SHP77 (cell line): ENCODE data around the gene PPP2R5A.
"Not testable (repeated sequence)": the region's sequence is repeated elsewhere in the genome, so short reads cannot be mapped to it uniquely, and the experiment has no call there.

Experiments
- DNase-seq, 2 experiments: peaks; one replicate each; lab custom pipeline; 2025; lab: John Stamatoyannopoulos, UW

The PPP2R5A gene

GRCh38 chr1:212355230-212355969, 70.2 kb downstream of the PPP2R5A start:
- DNase-seq, result no peak

GRCh38 chr1:212359794-212360479, 74.7 kb downstream of the PPP2R5A start:
- no peak for DNase-seq

GRCh38 chr1:212364985-212365384, 79.8 kb downstream of the PPP2R5A start:
- no peak for DNase-seq

GRCh38 chr1:212366901-212367300, 81.7 kb downstream of the PPP2R5A start:
- no peak for DNase-seq

GRCh38 chr1:212367474-212368072, 82.4 kb downstream of the PPP2R5A start:
- DNase-seq, result no peak

- peak; percentile 45 to 55 for DNase-seq
Measured at GRCh38 chr1:212368073-212368484, 82.9 kb downstream of the PPP2R5A start.

- no peak for DNase-seq
Measured at GRCh38 chr1:212375986-212376385, 90.8 kb downstream of the PPP2R5A start.

- DNase-seq, result no peak
Measured at GRCh38 chr1:212377644-212378043, 92.4 kb downstream of the PPP2R5A start.

- no peak for DNase-seq
Measured at GRCh38 chr1:212379366-212379765, 94.2 kb downstream of the PPP2R5A start.

- no peak for DNase-seq
Measured at GRCh38 chr1:212381397-212382035, 96.3 kb downstream of the PPP2R5A start.

- DNase-seq, result no peak
Measured at GRCh38 chr1:212386029-212386428, 100.8 kb downstream of the PPP2R5A start.

GRCh38 chr1:212388985-212389716, 103.9 kb downstream of the PPP2R5A start:
- no peak for DNase-seq

GRCh38 chr1:212395678-212396437, 110.6 kb downstream of the PPP2R5A start:
- DNase-seq, result not testable (repeated sequence)

GRCh38 chr1:212396638-212397037, 111.4 kb downstream of the PPP2R5A start:
- DNase-seq, result no peak

GRCh38 chr1:212397171-212397570, 112.0 kb downstream of the PPP2R5A start:
- DNase-seq, result no peak

GRCh38 chr1:212401042-212401441, 115.8 kb downstream of the PPP2R5A start:
- no peak for DNase-seq

GRCh38 chr1:212401838-212402582, 116.8 kb downstream of the PPP2R5A start:
- no peak for DNase-seq

- no peak for DNase-seq
Measured at GRCh38 chr1:212402666-212403321, 117.6 kb downstream of the PPP2R5A start.

- DNase-seq, result no peak
Measured at GRCh38 chr1:212410231-212410820, 125.1 kb downstream of the PPP2R5A start.
